GM18507 (cell line): ENCODE data around the gene ST7.
A peak's percentile ranks its signal among the peaks of the same experiment; 100 is the strongest.

ENCODE experiments used
- DNase-seq: peaks from one replicate; pipeline ENCODE4 v3.0.0; 2011; ENCODE audit warnings: low read depth; ENCODE audit not compliant: insufficient read length; ENCODE audit errors: extremely low spot score
- FAIRE-seq: peaks from 2 replicates; lab custom pipeline; 2011; peaks lifted over from hg19 to GRCh38; lab: Jason Lieb, UNC

ST7 gene

DNA sequence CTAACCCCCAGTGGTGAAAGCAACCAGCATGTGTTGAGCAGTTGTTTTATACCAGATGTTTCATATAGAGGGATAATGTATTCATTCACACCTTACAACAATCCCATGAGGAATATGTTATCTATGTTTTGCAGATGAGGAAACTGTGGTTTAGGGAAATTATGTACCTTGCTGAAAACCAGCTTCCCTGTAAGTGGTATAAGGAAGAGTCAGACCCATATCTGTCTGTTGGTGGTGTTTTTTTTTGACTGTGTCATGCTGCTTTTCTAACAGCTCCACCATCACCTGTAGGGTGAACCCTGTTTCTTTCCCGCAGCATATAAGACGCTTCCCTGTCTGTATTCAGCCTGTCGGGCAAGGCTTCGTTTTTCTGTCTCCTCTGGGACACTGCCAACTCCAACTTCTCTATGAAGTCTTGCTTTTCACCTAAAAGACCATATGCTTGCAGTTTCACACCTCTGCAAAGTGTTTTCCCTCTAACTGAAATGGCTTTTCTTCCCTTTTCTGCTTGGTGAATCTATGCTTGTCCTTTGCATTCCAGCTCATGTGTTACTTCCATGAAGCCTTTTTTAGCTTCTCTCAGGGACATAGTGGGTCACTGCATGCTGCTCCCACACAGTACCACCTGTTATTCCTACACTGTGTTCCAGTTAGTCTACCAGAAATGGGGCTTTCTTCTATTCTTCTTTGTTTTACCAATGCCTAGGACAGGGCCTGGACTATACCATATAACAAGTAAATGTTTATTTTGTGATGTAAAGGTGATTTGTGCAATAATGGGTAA is 92.8 kb downstream of the ST7 start:
- DNase-seq = no peak

DNA sequence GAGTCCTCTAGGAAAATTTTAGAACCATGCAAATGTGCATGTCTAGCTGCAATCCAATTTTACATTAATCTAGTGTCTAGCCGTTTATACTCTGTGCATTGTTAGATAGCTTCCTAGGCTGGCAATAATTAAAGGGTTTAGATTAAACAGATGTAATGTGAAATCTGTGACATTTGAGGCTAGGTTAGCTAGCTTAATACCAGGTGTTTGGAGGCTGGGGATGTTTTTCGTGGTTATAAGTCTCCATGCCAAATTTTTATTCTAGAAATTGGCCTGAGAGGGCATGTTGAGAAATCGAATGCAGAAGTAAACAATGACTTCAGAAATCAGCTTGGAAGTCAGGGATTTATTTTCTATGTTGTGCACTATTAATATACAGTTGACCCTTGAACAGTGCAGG is 94.2 kb downstream of the ST7 start:
- FAIRE-seq = no peak
- DNase-seq = no peak

More for the DNA sequence above, 92.8 kb downstream of the ST7 start:
- no peak for FAIRE-seq

DNA sequence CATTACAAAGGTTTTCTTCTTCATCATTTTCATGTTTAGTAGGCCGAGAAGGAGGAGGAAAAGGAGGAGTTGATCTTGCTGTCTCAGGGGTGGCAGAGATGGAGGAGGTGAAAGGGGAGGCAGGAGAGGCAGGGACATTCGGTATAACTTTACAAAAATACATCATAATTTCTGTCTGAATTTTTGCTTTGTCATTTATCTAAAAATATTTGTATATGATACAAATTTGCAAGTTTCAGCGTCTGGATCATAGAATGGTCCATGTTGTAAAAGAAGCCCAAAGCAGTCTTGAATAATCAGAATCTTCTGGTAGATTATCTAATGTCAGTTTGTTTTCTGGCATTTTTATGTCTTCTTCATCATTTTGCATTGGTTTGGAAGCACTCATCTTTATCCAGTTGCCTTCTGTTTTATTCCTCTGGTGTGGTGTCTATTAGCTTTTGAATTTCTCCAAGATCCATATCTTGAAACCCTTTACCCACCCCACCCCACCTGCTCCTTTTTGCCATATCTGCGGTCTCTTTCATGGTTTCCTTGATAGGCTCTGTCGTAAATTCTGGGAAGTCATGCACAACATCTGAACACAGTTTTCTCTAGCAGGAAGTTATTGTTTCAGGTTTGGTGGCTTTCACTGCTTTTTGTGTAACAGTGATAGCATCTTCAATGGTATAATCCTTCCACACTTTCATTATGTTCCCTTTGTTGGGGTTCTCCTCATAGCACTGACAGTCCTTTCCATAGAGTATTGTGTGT is 95.0 kb downstream of the ST7 start:
- no peak for DNase-seq
- FAIRE-seq = peak; percentile 53

DNA sequence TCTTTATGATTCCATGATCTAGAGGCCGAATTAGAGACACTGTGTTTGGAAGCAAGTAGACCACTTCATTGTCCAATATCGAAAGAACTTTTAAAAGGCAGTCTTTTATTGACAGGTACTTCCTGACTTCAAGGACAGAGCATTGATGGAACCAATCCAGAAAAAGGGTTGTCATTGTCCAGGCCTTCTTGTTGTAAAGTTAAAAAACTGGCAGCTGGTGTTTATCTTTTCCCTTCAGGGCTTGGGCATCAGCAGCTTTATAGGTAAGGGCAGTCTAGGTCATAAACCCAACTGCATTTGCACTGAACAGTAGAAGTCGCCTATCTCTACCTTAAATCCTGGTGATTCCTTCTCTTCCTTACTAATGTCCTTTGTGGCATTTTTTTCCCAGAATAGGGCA is 95.6 kb downstream of the ST7 start:
- DNase-seq = no peak
- no peak for FAIRE-seq

DNA sequence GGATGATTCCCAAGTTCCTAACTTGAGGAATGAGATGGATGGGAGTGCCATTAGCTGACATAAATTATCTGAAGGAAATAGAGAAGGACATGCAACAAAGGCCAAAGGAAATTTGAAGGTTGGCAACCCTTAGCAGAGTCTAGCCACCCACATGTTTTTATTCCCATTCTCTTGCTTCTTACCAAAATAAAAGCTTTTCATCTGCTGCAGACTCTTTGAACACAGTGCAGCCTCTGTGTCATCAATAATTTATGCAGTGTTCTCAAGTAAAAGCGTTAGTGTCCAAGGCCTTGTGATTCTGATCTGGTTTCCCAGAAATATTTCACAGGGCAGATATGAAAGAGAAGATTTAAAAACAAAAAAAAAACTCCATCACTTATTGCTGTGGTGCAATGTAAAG is 98.5 kb downstream of the ST7 start:
- FAIRE-seq (no peak), DNase-seq (no peak)

DNA sequence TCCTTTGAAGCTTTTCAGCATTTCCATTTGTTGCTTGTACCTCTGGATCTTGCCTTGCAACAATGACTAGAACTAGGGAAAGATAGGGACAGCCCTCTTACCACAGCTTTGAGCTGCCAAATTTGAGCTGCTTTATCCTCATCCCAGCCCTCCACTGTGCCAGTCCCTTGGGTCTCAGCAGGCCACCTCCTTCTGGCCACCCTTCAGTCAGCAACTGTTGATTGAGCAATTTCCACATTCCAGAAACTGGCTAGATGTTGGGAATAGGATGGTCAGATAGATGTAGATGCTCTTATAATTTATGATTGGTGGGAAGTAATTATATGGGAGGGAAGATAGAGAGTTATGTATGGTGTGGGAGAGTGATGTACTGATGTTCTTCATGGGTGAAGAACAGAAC is 100.1 kb downstream of the ST7 start:
- DNase-seq (no peak), FAIRE-seq (no peak)

DNA sequence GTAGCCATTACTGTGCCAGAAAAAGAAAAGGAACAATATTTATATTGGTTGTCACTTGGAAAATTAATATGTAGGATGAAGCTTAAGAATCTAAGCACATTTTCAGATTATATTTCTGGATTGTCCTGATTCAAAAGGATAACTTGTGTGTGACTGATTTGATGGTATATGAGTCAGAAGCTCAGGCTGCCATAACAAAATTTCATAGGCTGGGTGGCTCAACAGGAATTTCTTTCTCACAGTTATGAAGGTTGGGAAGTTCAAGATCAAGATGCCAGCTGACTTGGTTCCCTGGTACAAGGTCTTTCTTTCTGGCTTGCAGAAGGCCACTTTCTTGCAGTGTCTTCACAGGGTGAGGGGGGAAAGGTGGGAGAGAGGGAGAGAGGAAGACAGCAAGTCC is 108.5 kb downstream of the ST7 start:
- FAIRE-seq (no peak), DNase-seq (no peak)

DNA sequence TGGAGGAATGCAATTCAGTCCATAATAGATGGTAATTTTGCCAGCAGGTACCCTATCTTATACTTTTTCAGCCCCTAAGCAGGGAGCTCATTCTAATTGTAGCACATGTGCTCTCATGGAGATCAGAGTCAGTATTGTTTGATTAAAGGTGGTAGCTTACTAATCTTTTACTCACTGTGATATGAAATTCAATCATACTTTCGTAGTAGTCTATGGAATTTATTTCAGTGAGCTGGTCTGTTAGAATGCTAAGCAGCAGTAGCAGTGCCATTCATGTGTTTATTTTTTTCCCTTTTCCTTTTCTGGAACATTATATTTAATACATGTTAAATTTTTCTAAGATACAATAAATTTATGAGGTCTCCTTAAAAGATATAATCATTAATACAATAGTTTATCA is 109.0 kb downstream of the ST7 start:
- no peak for FAIRE-seq

DNA sequence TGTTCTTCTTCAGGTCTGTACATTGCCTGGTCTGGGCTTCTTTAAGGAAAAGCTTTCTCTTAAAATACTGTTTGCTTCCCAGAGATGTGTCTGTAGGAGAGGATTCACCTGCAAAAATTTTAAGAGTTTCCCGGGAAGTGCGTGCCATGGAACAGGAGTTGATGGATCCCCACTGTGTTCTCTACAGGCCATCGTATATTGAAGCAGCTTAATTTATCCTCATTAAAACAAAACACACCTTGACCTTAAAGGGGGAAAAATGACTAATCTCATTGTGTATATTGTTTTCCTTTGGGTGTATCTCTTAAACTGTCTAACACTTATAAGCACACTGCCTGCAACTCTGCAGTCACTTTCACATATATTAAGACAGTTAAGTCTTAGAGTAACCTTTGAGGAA is 111.4 kb downstream of the ST7 start:
- no peak for FAIRE-seq

More for the DNA sequence above, 109.0 kb downstream of the ST7 start:
- no peak for DNase-seq

DNA sequence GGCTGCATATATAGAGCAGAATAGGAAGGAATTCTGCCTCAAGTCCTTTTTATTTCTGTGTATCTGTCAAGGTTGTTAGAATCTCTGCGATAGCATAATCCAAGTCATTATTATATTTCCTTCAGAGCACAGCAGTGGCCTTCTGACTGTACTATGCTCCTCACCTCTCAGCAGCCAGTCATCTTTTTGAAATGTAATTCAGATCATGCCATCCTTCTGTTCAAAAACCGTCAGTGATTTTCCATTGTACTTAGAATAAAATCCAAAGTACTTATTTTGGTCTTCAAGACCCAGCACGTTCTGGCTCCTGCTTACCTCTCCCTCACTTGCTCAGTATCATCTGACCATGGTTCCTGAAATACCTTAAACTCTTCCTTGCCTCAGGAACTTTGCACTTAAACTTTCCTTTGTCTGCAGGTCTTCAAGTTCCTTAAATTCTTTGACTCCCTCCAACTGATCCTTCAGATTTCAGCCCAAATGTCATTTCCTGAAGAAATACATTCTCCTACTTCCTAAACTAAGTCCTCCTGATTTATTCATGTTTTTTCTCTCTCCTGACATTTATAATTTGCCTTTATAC is 112.4 kb downstream of the ST7 start:
- FAIRE-seq (no peak), DNase-seq (no peak)

More for the DNA sequence above, 111.4 kb downstream of the ST7 start:
- no peak for DNase-seq

DNA sequence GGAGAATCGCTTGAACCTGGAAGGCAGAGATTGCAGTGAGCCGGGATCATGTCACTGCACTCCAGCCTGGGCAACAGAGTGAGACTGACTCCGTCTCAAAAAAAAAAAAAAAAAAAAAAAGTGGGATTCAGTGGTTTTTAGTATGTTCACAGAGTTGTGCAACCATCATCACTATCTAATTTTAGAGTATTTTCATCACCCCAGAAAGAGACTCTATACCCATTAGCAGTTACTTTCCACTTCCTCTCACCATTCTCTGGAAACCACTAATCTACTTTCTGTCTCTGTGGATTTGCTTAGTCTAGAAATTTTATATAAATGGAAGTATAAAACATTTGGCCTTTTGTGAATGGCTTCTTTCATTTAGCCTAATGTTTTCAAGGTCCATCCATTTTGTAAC is 113.4 kb downstream of the ST7 start:
- no peak for DNase-seq
- FAIRE-seq = no peak

DNA sequence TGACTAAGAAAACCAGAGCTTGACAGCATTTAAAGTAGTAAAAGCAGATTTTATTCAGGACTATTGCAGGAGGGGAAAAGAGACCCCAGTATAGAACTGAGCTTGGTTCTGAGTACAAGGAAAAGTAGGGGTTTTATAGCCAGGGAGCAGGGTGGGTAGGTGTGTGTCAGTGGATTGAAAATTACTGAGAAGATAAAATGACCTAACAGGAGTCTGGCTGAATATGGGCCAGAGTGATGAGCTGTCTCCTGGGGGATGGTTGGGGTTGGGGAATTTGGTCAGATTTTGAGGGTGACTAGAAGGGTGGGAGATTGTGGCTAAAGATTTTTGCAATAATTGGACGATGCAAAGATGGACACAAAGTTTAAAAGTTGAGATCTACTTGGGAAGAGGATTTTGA is 114.0 kb downstream of the ST7 start:
- no peak for FAIRE-seq

DNA sequence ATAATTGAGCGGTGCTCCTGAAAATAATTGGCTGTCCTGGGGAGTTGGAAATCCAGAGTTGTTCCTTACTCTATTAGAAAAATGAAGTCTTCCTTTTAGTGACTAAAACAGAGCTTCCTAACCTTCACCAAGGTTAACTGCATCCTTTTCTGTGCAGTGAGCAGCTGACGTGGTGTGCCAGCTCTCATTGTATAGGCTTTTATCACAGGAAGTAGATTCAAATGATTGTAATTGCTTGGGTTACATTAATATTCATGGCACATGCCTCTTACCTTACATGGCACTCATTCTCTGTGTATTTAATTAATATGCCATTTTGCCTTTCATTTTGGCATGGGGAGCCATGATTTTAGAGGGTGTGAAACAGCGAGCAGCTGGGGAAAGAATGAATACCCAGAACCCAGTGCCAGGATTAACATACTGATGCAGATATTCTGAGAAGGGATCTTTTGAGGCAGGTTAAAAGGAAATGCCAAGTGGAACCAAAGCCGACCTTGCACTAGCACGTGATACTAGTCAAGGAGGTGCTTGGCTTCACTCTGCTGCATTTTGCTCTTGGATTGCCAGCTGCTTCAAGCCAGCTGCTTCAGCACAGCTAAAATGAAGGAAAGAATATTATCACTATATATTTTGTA is 115.3 kb downstream of the ST7 start:
- no peak for FAIRE-seq

More for the DNA sequence above, 114.0 kb downstream of the ST7 start:
- DNase-seq = no peak

DNA sequence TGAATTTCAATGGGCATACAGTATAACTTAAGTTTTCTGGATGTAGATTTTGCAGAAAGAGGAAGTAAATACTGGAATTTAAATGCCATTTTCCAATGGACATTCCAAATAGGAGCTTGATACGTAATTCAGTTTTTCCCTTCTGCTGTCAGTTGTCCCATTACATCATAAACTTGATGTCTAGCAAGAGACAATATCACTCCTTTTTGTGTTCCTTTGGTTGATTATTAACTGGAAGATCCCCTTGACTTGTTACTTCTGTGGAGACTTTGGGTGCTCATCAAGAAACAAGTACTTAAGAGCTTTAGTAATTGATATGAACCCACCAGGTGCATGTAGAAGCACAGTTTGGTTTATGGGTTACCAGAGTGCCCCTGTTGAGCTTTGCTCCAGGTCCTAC is 116.1 kb downstream of the ST7 start:
- DNase-seq (peak; percentile 5), FAIRE-seq (peak; percentile 67)

More for the DNA sequence above, 115.3 kb downstream of the ST7 start:
- DNase-seq = no peak

DNA sequence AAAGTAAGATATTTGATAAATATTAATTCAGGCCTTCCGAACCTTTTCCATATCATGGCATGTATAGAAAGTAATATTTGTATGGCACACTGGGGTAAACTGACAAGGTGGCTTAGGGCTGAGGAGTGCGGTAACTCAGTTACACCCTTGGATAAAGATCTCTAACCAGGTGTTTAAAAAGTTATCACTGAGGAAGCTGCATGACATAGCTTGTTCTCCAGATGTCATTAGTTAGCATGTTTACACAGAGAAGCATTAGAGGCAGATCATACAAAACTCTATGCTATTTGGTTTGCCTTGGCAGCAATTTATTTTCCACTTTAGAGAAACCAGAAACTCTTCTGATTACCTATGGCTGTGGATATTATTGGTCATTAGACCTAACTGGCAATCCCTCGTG is 118.2 kb downstream of the ST7 start:
- FAIRE-seq = no peak
- DNase-seq = no peak

DNA sequence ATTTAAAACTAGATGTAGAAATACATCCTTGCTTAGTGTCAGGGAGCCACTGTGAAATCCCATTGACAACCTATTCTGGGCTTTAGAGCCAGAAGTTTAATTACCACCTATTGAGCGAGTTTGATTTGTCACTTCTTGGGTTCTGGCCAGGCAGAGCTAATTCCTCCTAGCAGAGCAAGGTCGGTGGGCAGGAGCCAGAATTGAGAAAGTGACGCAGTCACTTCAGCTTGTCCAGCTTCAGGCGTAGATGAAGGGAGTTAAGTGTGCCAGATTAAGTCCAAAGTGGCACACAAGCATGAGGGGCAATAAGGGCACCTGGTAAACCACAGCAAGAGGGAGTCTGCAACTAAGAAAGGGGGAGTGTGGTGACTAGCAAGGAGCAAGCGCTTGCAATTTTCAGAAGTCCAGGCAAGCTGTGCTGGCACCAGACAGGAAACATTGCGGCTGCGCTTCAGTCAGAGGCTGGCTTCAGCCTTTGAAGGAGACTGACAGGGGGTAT is 119.4 kb downstream of the ST7 start:
- DNase-seq = no peak
- no peak for FAIRE-seq

DNA sequence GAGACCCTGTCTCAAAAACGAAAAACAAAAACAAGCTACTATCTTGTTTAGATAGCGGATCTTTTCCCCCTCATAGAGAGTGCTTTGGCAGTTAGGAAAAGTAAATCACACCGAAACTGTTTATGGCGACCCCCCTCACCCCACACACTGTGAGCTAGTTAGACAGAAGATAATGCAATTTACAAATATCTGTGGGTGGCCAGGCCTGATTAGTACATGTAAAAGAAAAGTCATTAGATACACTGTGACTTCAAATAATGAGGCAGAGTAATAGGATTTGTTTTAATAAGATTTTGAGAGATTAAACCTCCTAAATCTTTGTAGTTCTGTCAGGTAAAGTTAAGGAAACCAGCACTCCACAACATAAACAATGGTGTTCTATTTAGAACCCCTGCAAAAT is 121.1 kb downstream of the ST7 start:
- DNase-seq = no peak
- no peak for FAIRE-seq

DNA sequence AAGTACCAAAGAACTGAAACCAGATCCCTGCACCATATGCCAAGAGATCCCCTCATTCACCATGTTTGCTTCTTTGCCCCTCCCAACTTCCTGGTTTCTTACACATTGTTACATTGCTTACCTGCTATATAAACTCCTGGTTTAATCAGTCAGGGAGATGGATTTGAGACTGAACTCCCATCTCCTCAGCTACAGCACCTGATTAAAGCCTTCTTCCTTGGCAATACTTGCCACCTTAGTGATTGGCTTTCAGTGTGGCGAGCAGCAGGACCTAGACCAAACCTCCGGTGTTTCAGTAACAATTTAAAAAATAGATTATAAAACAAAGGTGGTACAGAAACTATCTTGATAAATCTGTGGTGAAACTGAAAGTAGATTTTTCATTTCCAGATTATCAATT is 122.6 kb downstream of the ST7 start:
- FAIRE-seq (no peak), DNase-seq (no peak)

DNA sequence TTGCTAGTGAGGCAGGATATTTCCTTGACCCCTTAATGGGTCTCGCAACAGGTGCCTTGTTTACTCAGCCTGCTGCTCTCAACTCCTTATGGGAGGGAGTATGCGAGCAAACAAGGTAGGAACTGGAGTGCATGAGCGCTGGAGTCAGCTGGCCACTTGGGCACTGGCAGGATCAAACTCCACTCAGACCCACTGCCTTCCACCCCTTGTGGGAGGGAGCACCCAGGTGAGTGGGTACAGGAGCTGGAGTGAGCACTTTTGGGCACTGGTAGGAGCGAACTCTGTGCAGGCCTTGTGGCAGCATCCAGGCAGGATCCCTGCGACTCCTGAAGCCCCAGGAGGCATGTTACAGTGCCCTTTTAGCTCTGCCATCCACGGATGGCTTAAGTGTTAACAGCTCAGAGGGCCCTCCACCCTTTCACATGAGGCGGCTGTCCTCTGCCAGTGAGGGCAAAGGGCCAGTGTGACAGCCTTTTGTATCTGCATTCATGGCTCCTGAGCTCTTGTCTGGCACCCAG is 123.2 kb downstream of the ST7 start:
- FAIRE-seq (no peak), DNase-seq (no peak)

DNA sequence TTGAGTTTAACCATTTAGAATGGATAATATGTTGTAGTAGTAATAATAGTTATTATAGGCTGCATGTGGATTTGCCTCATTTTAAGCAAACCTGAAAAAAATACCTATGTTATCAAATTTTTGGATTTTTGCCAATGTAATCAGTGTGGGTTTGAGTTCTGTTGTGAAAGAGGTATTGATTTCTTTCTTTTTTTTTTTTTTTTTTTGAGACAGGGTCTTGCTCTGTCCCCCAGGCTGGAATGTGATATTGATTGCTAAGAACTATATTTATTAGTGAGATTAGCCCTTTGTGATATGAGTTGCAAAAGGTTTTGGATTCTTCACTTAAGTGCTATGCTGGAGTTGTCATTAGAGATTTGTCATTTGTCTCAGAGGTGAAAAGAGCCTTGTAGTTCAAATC is 124.4 kb downstream of the ST7 start:
- DNase-seq (no peak), FAIRE-seq (no peak)
